Measurements from ENCODE around the gene KCNA10. TPM values are rescaled to one million over a fixed set of nuclear protein-coding genes. Genes with fewer than 3 reads are reported as not detected.
"Not testable (repeated sequence)": the region's sequence is repeated elsewhere in the genome, so short reads cannot be mapped to it uniquely, and the experiment has no call there.

Gene KCNA10
- total RNA-seq, 1 donor from 2014 or later = not detected

GRCh38 chr1:110515891-110516290 lies 3.1 kb downstream of the KCNA10 start:
- Mint-ChIP-seq H3K36me3 (ENCODE audit: low read depth) (no peaks in the 10 kb centered on the region), H3K4me3 (ENCODE audit: unreplicated experiment) (no peak overlapping the region), H3K9me3 (ENCODE audit: low read depth) (peaks cover 11% of the 10 kb centered on the region), H3K4me1 (ENCODE audit: low read depth) (no peaks in the 10 kb centered on the region), H3K27me3 (ENCODE audit: low read depth) (peaks cover 13% of the 10 kb centered on the region), H3K27ac (ENCODE audit: unreplicated experiment) (no peak overlapping the region)
- no peak for DNase-seq (ENCODE audit: low spot score)
- TF ChIP-seq, protein P1, sequence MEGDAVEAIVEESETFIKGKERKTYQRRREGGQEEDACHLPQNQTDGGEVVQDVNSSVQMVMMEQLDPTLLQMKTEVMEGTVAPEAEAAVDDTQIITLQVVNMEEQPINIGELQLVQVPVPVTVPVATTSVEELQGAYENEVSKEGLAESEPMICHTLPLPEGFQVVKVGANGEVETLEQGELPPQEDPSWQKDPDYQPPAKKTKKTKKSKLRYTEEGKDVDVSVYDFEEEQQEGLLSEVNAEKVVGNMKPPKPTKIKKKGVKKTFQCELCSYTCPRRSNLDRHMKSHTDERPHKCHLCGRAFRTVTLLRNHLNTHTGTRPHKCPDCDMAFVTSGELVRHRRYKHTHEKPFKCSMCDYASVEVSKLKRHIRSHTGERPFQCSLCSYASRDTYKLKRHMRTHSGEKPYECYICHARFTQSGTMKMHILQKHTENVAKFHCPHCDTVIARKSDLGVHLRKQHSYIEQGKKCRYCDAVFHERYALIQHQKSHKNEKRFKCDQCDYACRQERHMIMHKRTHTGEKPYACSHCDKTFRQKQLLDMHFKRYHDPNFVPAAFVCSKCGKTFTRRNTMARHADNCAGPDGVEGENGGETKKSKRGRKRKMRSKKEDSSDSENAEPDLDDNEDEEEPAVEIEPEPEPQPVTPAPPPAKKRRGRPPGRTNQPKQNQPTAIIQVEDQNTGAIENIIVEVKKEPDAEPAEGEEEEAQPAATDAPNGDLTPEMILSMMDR (IDR thresholded peaks at IDR 0.05) = no peak

- no peak for DNase-seq (ENCODE audit: low spot score)
- H3K27me3 Mint-ChIP-seq (ENCODE audit: low read depth) = peaks cover 7% of the 10 kb centered on the region
- TF ChIP-seq, protein P1 (IDR thresholded peaks at IDR 0.05) = no peak
- H3K4me3 Mint-ChIP-seq (ENCODE audit: unreplicated experiment) = no peak overlapping the region
- no peak overlapping the region for H3K27ac Mint-ChIP-seq (ENCODE audit: unreplicated experiment)
- no peaks in the 10 kb centered on the region for H3K36me3 Mint-ChIP-seq (ENCODE audit: low read depth)
- no peaks in the 10 kb centered on the region for H3K4me1 Mint-ChIP-seq (ENCODE audit: low read depth)
- peaks cover 11% of the 10 kb centered on the region for H3K9me3 Mint-ChIP-seq (ENCODE audit: low read depth)
Measured at GRCh38 chr1:110515041-110515440, 3.9 kb downstream of the KCNA10 start.

DNA sequence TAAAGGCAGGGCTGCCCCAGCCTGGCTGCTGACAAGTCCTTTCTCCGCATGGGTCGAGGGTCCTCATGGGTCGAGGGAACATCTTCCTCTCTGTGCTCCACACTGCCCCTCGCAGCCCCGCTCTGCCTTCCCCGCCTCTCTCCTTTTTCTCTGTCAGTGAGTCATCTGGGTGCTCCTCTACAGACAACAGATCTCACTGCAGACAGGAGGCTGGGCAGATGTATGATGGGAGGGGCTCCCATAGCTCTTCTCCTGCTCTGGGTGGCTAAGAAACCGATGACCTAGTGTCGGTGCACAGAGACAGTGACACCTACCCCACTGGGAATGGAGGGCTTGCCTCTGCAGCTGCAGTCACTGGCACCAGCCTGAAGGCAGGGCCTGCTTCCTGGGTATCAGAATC lies 5.5 kb downstream of the KCNA10 start:
- peaks cover 11% of the 10 kb centered on the region for H3K9me3 Mint-ChIP-seq (ENCODE audit: low read depth)
- peaks cover 7% of the 10 kb centered on the region for H3K27me3 Mint-ChIP-seq (ENCODE audit: low read depth)
- H3K36me3 Mint-ChIP-seq (ENCODE audit: low read depth) = no peaks in the 10 kb centered on the region
- H3K4me1 Mint-ChIP-seq (ENCODE audit: low read depth) = no peaks in the 10 kb centered on the region
- TF ChIP-seq, protein P1 (IDR thresholded peaks at IDR 0.05) = no peak
- H3K27ac Mint-ChIP-seq (ENCODE audit: unreplicated experiment) = no peak overlapping the region
- DNase-seq (ENCODE audit: low spot score) = no peak
- H3K4me3 Mint-ChIP-seq (ENCODE audit: unreplicated experiment) = no peak overlapping the region

DNA sequence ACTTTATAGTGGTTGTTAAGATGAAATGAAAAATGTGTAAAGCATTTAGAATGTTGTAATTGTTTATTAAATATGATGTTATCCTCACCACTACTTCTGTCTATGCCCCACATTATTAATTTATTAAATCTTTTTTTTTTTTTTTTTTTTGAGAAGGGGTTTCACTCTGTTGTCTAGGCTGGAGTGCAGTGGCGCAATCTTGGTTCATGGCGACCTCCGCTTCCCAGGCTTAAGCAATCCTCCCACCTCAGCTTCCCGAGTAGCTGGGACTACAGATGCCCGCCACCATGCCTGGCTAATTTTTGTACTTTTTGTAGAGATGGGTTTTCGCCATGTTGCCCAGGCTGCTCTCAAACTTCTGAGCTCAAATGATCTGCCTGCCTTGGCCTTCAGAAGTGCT lies 7.5 kb downstream of the KCNA10 start:
- Mint-ChIP-seq H3K4me1 (ENCODE audit: low read depth) (peaks cover 8% of the 10 kb centered on the region), H3K27ac (ENCODE audit: unreplicated experiment) (no peak overlapping the region), H3K36me3 (ENCODE audit: low read depth) (no peaks in the 10 kb centered on the region), H3K27me3 (ENCODE audit: low read depth) (peaks cover 8% of the 10 kb centered on the region), H3K9me3 (ENCODE audit: low read depth) (peaks cover 6% of the 10 kb centered on the region), H3K4me3 (ENCODE audit: unreplicated experiment) (no peak overlapping the region)
- TF ChIP-seq, protein P1 (IDR thresholded peaks at IDR 0.05) = no peak
- no peak for DNase-seq (ENCODE audit: low spot score)

- H3K4me3 Mint-ChIP-seq (ENCODE audit: unreplicated experiment); DNase-seq (ENCODE audit: low spot score); H3K27ac Mint-ChIP-seq (ENCODE audit: unreplicated experiment); H3K36me3 Mint-ChIP-seq (ENCODE audit: low read depth); H3K4me1 Mint-ChIP-seq (ENCODE audit: low read depth); H3K9me3 Mint-ChIP-seq (ENCODE audit: low read depth): not testable (repeated sequence)
- peaks cover 11% of the 10 kb centered on the region for H3K27me3 Mint-ChIP-seq (ENCODE audit: low read depth)
Measured at GRCh38 chr1:110510921-110511320, 8.1 kb downstream of the KCNA10 start.

- Mint-ChIP-seq H3K9me3 (ENCODE audit: low read depth) (peaks cover 2% of the 10 kb centered on the region), H3K4me1 (ENCODE audit: low read depth) (peaks cover 8% of the 10 kb centered on the region), H3K36me3 (ENCODE audit: low read depth) (no peaks in the 10 kb centered on the region), H3K27ac (ENCODE audit: unreplicated experiment) (no peak overlapping the region), H3K4me3 (ENCODE audit: unreplicated experiment) (no peak overlapping the region), H3K27me3 (ENCODE audit: low read depth) (peaks cover 11% of the 10 kb centered on the region)
- DNase-seq (ENCODE audit: low spot score) = no peak
- TF ChIP-seq, protein P1 (IDR thresholded peaks at IDR 0.05) = no peak
Measured at GRCh38 chr1:110509655-110510054, 9.3 kb downstream of the KCNA10 start.

Measured in chondrocyte (in vitro differentiated cells).